Lower leg skin (tissue), 3 donors: ENCODE results near the gene CCR7.

Experiments
- CTCF ChIP-seq, 3 donors: fragments of 450-650 bp; IDR thresholded peaks; one replicate each; pipeline ENCODE4 v1.5.1; 2016; ENCODE audit warnings: antibody characterized with exemption in 3 of 3, mild to moderate bottlenecking in 3 of 3, moderate library complexity in 2 of 3
- POLR2A ChIP-seq, 2 donors: fragments of 450-650 bp; IDR thresholded peaks; one replicate each; pipeline ENCODE4 v1.6.1; 2016 to 2017; ENCODE audit warnings: antibody characterized with exemption in 2 of 2, mild to moderate bottlenecking in 1 of 2, moderate library complexity in 1 of 2

- TF ChIP-seq CTCF (IDR thresholded peaks at IDR 0.05) = no peak
- no peak for TF ChIP-seq POLR2A (IDR thresholded peaks at IDR 0.05)
Measured at GRCh38 chr17:40597556-40598300, 32.5 kb upstream of the CCR7 start.
